OCI-LY7 (cell line): Measurements from ENCODE around the gene HELZ.

Experiments used
- CTCF ChIP-seq: fragments of 200-600 bp; sonication (generic); conservative IDR thresholded peaks from 2 replicates; pipeline ENCODE4 v1.5.1; 2014; ENCODE audit warnings: mild to moderate bottlenecking, antibody characterized with exemption, low read length, moderate library complexity, mixed read lengths
- EZH2phosphoT487 ChIP-seq: fragments of 200-600 bp; sonication (generic); IDR thresholded peaks from 2 replicates; pipeline ENCODE4 v1.6.1; 2018; ENCODE audit warnings: low read depth, borderline replicate concordance, mild to moderate bottlenecking, mixed run types, antibody characterized with exemption, low read length, moderate library complexity, mixed read lengths

- TF ChIP-seq CTCF (no peak), EZH2phosphoT487 (no peak)
These were observed 111.8 kb downstream of the HELZ start for GRCh38 chr17:67133161-67133560.
